Erythroblast (primary cell): Measurements from ENCODE around the gene EIF3A.
"Not testable (repeated sequence)": the region's sequence is repeated elsewhere in the genome, so short reads cannot be mapped to it uniquely, and the experiment has no call there.

ENCODE experiments used
- DNase-seq, 2 experiments: peaks; one replicate each; lab custom pipeline; 2025; lab: John Stamatoyannopoulos, UW
- GATA1 ChIP-seq: IDR thresholded peaks from 2 replicates; pipeline ENCODE4 v1.6.1; 2011; ENCODE audit warnings: low read depth, mild to moderate bottlenecking, control low read depth, low read length, moderate library complexity
- POLR2A ChIP-seq: IDR thresholded peaks from 2 replicates; pipeline ENCODE4 v1.6.1; 2011; ENCODE audit warnings: mild to moderate bottlenecking, low read length

The EIF3A gene

GRCh38 chr10:119105155-119105554, 24.5 kb upstream of the EIF3A start:
- TF ChIP-seq GATA1 = no peak
- no peak for TF ChIP-seq POLR2A
- DNase-seq = no peak

GRCh38 chr10:119104654-119105015, 24.0 kb upstream of the EIF3A start:
- peak in 1 of 2 experiments; percentile 49 for DNase-seq

GRCh38 chr10:119103903-119104653, 23.5 kb upstream of the EIF3A start, which contains the start of gene DENND10:
Gene DENND10 (plus strand): TSS chr10:119104113. CDS start chr10:119104143, 30 bp downstream.
- DNase-seq = peak; percentile 88 to 94
- TF ChIP-seq GATA1 (no peak), POLR2A (peak; percentile 58)

More at GRCh38 chr10:119104654-119105015, 24.0 kb upstream of the EIF3A start:
- no peak for TF ChIP-seq GATA1
- no peak for TF ChIP-seq POLR2A

- TF ChIP-seq GATA1 = no peak
- TF ChIP-seq POLR2A = no peak
Observed at GRCh38 chr10:119103241-119103902, 22.8 kb upstream of the EIF3A start.

GRCh38 chr10:119101366-119102098, 20.9 kb upstream of the EIF3A start:
- peak in 1 of 2 experiments; percentile 41 for DNase-seq
- no peak for TF ChIP-seq POLR2A
- TF ChIP-seq GATA1 = no peak

More at GRCh38 chr10:119103241-119103902, 22.8 kb upstream of the EIF3A start:
- DNase-seq = no peak

GRCh38 chr10:119100434-119101238, 20.0 kb upstream of the EIF3A start:
- peak; percentile 18 to 41 for DNase-seq
- TF ChIP-seq GATA1 (no peak), POLR2A (no peak)

GRCh38 chr10:119098576-119098975, 18.0 kb upstream of the EIF3A start:
- no peak for TF ChIP-seq POLR2A
- no peak for TF ChIP-seq GATA1
- no peak for DNase-seq

GRCh38 chr10:119096641-119097415, 16.2 kb upstream of the EIF3A start:
- not testable (repeated sequence) for DNase-seq

GRCh38 chr10:119095640-119096039, 15.0 kb upstream of the EIF3A start:
- no peak for TF ChIP-seq POLR2A
- no peak for TF ChIP-seq GATA1
- no peak for DNase-seq

- DNase-seq = peak; percentile 84 to 96
- no peak for TF ChIP-seq GATA1
- TF ChIP-seq POLR2A = peak; percentile 62
Observed at GRCh38 chr10:119090968-119091367, 10.4 kb upstream of the EIF3A start.

- TF ChIP-seq POLR2A (no peak), GATA1 (no peak)
- DNase-seq = peak; percentile 56 to 65
Observed at GRCh38 chr10:119090026-119090795, 9.6 kb upstream of the EIF3A start.
